ENCODE results near the gene FHAD1. TPM values are rescaled to one million over a fixed set of nuclear protein-coding genes. Genes with fewer than 3 reads are reported as not detected.
A peak's percentile ranks its signal among the peaks of the same experiment; 100 is the strongest.

The FHAD1 gene
- total and polyA plus RNA-seq, 8 donors = 0.75 to 5.5 (median 2.1) TPM

GRCh38 chr1:15312626-15313411, 65.8 kb downstream of the FHAD1 start:
- no peak for DNase-seq
- no peak for ATAC-seq
- peaks cover 0 to 4% (median 2%) of the 10 kb centered on the region in 3 donors for H3K4me1 ChIP-seq
- no peak overlapping the region for H3K27ac ChIP-seq
- intact Hi-C loops (cut with DNase I) = loop anchor here in 1 of 3 donors (10.0 kb wide), 1 partner anchor 192 kb away; no protein-coding TSS in a partner anchor
- no peaks in the 10 kb centered on the region for H3K36me3 ChIP-seq
- no peak overlapping the region for H3K4me3 ChIP-seq
- no peaks in the 10 kb centered on the region for H3K27me3 ChIP-seq
- no peak for FAIRE-seq
- no peaks in the 10 kb centered on the region for H3K9me3 ChIP-seq
- TF ChIP-seq, protein P1, sequence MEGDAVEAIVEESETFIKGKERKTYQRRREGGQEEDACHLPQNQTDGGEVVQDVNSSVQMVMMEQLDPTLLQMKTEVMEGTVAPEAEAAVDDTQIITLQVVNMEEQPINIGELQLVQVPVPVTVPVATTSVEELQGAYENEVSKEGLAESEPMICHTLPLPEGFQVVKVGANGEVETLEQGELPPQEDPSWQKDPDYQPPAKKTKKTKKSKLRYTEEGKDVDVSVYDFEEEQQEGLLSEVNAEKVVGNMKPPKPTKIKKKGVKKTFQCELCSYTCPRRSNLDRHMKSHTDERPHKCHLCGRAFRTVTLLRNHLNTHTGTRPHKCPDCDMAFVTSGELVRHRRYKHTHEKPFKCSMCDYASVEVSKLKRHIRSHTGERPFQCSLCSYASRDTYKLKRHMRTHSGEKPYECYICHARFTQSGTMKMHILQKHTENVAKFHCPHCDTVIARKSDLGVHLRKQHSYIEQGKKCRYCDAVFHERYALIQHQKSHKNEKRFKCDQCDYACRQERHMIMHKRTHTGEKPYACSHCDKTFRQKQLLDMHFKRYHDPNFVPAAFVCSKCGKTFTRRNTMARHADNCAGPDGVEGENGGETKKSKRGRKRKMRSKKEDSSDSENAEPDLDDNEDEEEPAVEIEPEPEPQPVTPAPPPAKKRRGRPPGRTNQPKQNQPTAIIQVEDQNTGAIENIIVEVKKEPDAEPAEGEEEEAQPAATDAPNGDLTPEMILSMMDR (IDR thresholded peaks at IDR 0.05) = no peak
- 85 to 92% methylated on average over 16 of the region's 16 CpGs for WGBS, 2 donors

GRCh38 chr1:15314328-15315281, 67.6 kb downstream of the FHAD1 start:
- no peak for DNase-seq
- TF ChIP-seq, protein P1 (IDR thresholded peaks at IDR 0.05) = no peak
- no peaks in the 10 kb centered on the region for H3K27me3 ChIP-seq
- H3K4me3 ChIP-seq = no peak overlapping the region
- no peaks in the 10 kb centered on the region for H3K4me1 ChIP-seq
- FAIRE-seq = no peak
- H3K9me3 ChIP-seq = no peaks in the 10 kb centered on the region
- WGBS, 2 donors = 82% methylated on average over 26 of the region's 26 CpGs
- ATAC-seq = peak in 2 of 4 donors; percentile 25 to 70
- intact Hi-C loops (cut with DNase I) = loop anchor here in 1 of 3 donors (10.0 kb wide), 1 partner anchor 190 kb away; no protein-coding TSS in a partner anchor
- no peaks in the 10 kb centered on the region for H3K36me3 ChIP-seq
- H3K27ac ChIP-seq = no peak overlapping the region

DNA sequence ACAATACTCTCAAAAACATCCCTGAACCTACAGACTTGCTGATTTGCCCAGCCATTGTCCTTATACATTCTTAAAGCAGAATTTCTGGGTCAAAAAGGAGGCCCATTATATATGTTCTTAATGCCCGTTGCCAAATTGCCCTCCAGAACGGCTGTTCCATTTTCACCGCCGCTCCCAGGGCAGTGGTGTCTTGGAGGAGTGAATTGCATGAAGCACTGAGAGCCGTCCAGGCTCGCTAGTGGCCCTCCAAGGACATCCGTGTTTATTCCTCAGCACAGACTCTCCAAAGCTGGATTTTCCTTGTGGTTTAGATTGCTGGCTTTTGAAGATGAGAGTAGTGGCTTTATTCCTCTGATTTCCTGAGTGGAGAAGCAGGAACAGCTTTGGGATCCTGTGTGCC, 68.8 kb downstream of the FHAD1 start:
- ATAC-seq (peak in 2 of 4 donors; percentile 26 to 53), DNase-seq (no peak), FAIRE-seq (no peak)
- intact Hi-C loops (cut with DNase I) = loop anchor here in 1 of 3 donors (10.0 kb wide), 1 partner anchor 189 kb away; no protein-coding TSS in a partner anchor
- TF ChIP-seq, protein P1 (IDR thresholded peaks at IDR 0.05) = no peak
- H3K4me3 ChIP-seq = no peak overlapping the region
- H3K27ac ChIP-seq = no peak overlapping the region
- 55 to 68% methylated on average over 7 of the region's 7 CpGs for WGBS, 2 donors
- H3K36me3 ChIP-seq = no peaks in the 10 kb centered on the region
- H3K4me1 ChIP-seq = no peaks in the 10 kb centered on the region
- H3K9me3 ChIP-seq = no peaks in the 10 kb centered on the region
- H3K27me3 ChIP-seq = no peaks in the 10 kb centered on the region

GRCh38 chr1:15316510-15316909, 69.5 kb downstream of the FHAD1 start:
- FAIRE-seq = no peak
- H3K27me3 ChIP-seq = no peaks in the 10 kb centered on the region

More at GRCh38 chr1:15316510-15316909, 69.5 kb downstream of the FHAD1 start:
- DNase-seq (no peak), ATAC-seq (no peak)
- no peak overlapping the region for H3K27ac ChIP-seq
- H3K9me3 ChIP-seq = no peaks in the 10 kb centered on the region
- H3K4me1 ChIP-seq = no peaks in the 10 kb centered on the region
- WGBS, 2 donors = 39 to 57% methylated on average over 1 of the region's 1 CpG
- intact Hi-C loops (cut with DNase I) = loop anchor here in 1 of 3 donors (10.0 kb wide), 1 partner anchor 188 kb away; no protein-coding TSS in a partner anchor
- H3K36me3 ChIP-seq = no peaks in the 10 kb centered on the region
- TF ChIP-seq, protein P1 (IDR thresholded peaks at IDR 0.05) = no peak
- no peak overlapping the region for H3K4me3 ChIP-seq

Data from pancreas (tissue), 10 donors.